ENCODE measurements around the gene NAALADL2. TPM values are rescaled to one million over a fixed set of nuclear protein-coding genes. Genes with fewer than 3 reads are reported as not detected.

NAALADL2 gene
- total RNA-seq, 1 donor from 2014 or later: 9.9 TPM

- Mint-ChIP-seq H3K27me3 (no peaks in the 10 kb centered on the region), H3K36me3 (peaks cover 5% of the 10 kb centered on the region), H3K4me3 (no peak overlapping the region), H3K27ac (no peak overlapping the region), H3K4me1 (ENCODE audit: unreplicated experiment) (peaks cover 15% of the 10 kb centered on the region), H3K9me3 (peaks cover 5% of the 10 kb centered on the region)
- no peak for DNase-seq (ENCODE audit: extremely low spot score, unreplicated experiment)
- TF ChIP-seq CTCF (conservative IDR thresholded peaks at IDR 0.05): no peak
These were observed 882.8 kb downstream of the NAALADL2 start for GRCh38 chr3:175741951-175742350.

GRCh38 chr3:175743733-175744400 lies 884.7 kb downstream of the NAALADL2 start:
- TF ChIP-seq CTCF (conservative IDR thresholded peaks at IDR 0.05): no peak
- no peaks in the 10 kb centered on the region for H3K27me3 Mint-ChIP-seq
- peaks cover 5% of the 10 kb centered on the region for H3K9me3 Mint-ChIP-seq

GRCh38 chr3:175746308-175746707 lies 887.2 kb downstream of the NAALADL2 start:
- Mint-ChIP-seq H3K27ac (no peak overlapping the region), H3K27me3 (no peaks in the 10 kb centered on the region), H3K9me3 (peaks cover 5% of the 10 kb centered on the region), H3K4me1 (ENCODE audit: unreplicated experiment) (peaks cover 20% of the 10 kb centered on the region), H3K36me3 (peaks cover 5% of the 10 kb centered on the region), H3K4me3 (no peak overlapping the region)
- TF ChIP-seq CTCF (conservative IDR thresholded peaks at IDR 0.05): no peak
- DNase-seq (ENCODE audit: extremely low spot score, unreplicated experiment): no peak

More at GRCh38 chr3:175743733-175744400, 884.7 kb downstream of the NAALADL2 start:
- H3K4me3 Mint-ChIP-seq: no peak overlapping the region
- DNase-seq (ENCODE audit: extremely low spot score, unreplicated experiment): no peak
- H3K27ac Mint-ChIP-seq: no peak overlapping the region
- H3K4me1 Mint-ChIP-seq (ENCODE audit: unreplicated experiment): peaks cover 24% of the 10 kb centered on the region
- peaks cover 5% of the 10 kb centered on the region for H3K36me3 Mint-ChIP-seq

GRCh38 chr3:175748087-175748730 lies 889.1 kb downstream of the NAALADL2 start:
- peaks cover 20% of the 10 kb centered on the region for H3K4me1 Mint-ChIP-seq (ENCODE audit: unreplicated experiment)
- no peaks in the 10 kb centered on the region for H3K27me3 Mint-ChIP-seq
- DNase-seq (ENCODE audit: extremely low spot score, unreplicated experiment): no peak
- peaks cover 5% of the 10 kb centered on the region for H3K36me3 Mint-ChIP-seq
- no peaks in the 10 kb centered on the region for H3K9me3 Mint-ChIP-seq
- TF ChIP-seq CTCF (conservative IDR thresholded peaks at IDR 0.05): no peak
- no peak overlapping the region for H3K27ac Mint-ChIP-seq
- H3K4me3 Mint-ChIP-seq: no peak overlapping the region

GRCh38 chr3:175749981-175750380 lies 890.8 kb downstream of the NAALADL2 start:
- Mint-ChIP-seq H3K4me1 (ENCODE audit: unreplicated experiment) (peaks cover 20% of the 10 kb centered on the region), H3K36me3 (no peaks in the 10 kb centered on the region), H3K27me3 (no peaks in the 10 kb centered on the region), H3K9me3 (no peaks in the 10 kb centered on the region), H3K4me3 (no peak overlapping the region), H3K27ac (no peak overlapping the region)
- no peak for DNase-seq (ENCODE audit: extremely low spot score, unreplicated experiment)
- no peak for TF ChIP-seq CTCF (conservative IDR thresholded peaks at IDR 0.05)

Measured in type B pancreatic cell (in vitro differentiated cells).